ENCODE data around the gene AKR7A3.

The AKR7A3 gene

GRCh38 chr1:19317126-19317910 lies 28.7 kb upstream of the AKR7A3 start:
- H3K4me3 ChIP-seq (ENCODE audit: low read depth, low read length) = no peak overlapping the region
- H3K9me3 ChIP-seq (ENCODE audit: control insufficient read depth, insufficient read depth, low read length) = no peaks in the 10 kb centered on the region
- no peak overlapping the region for H3K9ac ChIP-seq (ENCODE audit: low read depth, low read length)
- 0 out of 2 replicates have a peak, but pooled peaks cover 3% of the 10 kb centered on the region for H3K27me3 ChIP-seq (ENCODE audit: control insufficient read depth, insufficient read depth, low read length)
- H3K36me3 ChIP-seq (ENCODE audit: control insufficient read depth, insufficient read depth, low read length) = peaks cover 28% of the 10 kb centered on the region
- H3K4me1 ChIP-seq (ENCODE audit: control insufficient read depth, insufficient read depth, low read length) = 0 out of 2 replicates have a peak, but pooled peaks cover 6% of the 10 kb centered on the region
- H3K27ac ChIP-seq (ENCODE audit: low read depth, low read length) = no peak overlapping the region

GRCh38 chr1:19315378-19316198 lies 27.0 kb upstream of the AKR7A3 start:
- no peaks in the 10 kb centered on the region for H3K9me3 ChIP-seq (ENCODE audit: control insufficient read depth, insufficient read depth, low read length)
- H3K27me3 ChIP-seq (ENCODE audit: control insufficient read depth, insufficient read depth, low read length) = peaks cover 9% of the 10 kb centered on the region
- 0 out of 2 replicates have a peak, but pooled peaks cover 6% of the 10 kb centered on the region for H3K4me1 ChIP-seq (ENCODE audit: control insufficient read depth, insufficient read depth, low read length)
- no peak overlapping the region for H3K27ac ChIP-seq (ENCODE audit: low read depth, low read length)
- H3K36me3 ChIP-seq (ENCODE audit: control insufficient read depth, insufficient read depth, low read length) = peaks cover 22% of the 10 kb centered on the region
- no peak overlapping the region for H3K4me3 ChIP-seq (ENCODE audit: low read depth, low read length)
- no peak overlapping the region for H3K9ac ChIP-seq (ENCODE audit: low read depth, low read length)

- Histone ChIP-seq H3K27ac (ENCODE audit: low read depth, low read length) (no peak overlapping the region), H3K36me3 (ENCODE audit: control insufficient read depth, insufficient read depth, low read length) (peaks cover 21% of the 10 kb centered on the region), H3K9ac (ENCODE audit: low read depth, low read length) (no peak overlapping the region), H3K4me3 (ENCODE audit: low read depth, low read length) (no peak overlapping the region), H3K9me3 (ENCODE audit: control insufficient read depth, insufficient read depth, low read length) (no peaks in the 10 kb centered on the region), H3K27me3 (ENCODE audit: control insufficient read depth, insufficient read depth, low read length) (peaks cover 9% of the 10 kb centered on the region), H3K4me1 (ENCODE audit: control insufficient read depth, insufficient read depth, low read length) (0 out of 2 replicates have a peak, but pooled peaks cover 6% of the 10 kb centered on the region)
These were observed 25.7 kb upstream of the AKR7A3 start for GRCh38 chr1:19313961-19314882.

GRCh38 chr1:19313636-19313959 lies 25.0 kb upstream of the AKR7A3 start:
- Histone ChIP-seq H3K4me3 (ENCODE audit: low read depth, low read length) (no peak overlapping the region), H3K4me1 (ENCODE audit: control insufficient read depth, insufficient read depth, low read length) (0 out of 2 replicates have a peak, but pooled peaks cover 6% of the 10 kb centered on the region), H3K36me3 (ENCODE audit: control insufficient read depth, insufficient read depth, low read length) (peaks cover 17% of the 10 kb centered on the region), H3K9me3 (ENCODE audit: control insufficient read depth, insufficient read depth, low read length) (no peaks in the 10 kb centered on the region), H3K27me3 (ENCODE audit: control insufficient read depth, insufficient read depth, low read length) (peaks cover 9% of the 10 kb centered on the region), H3K9ac (ENCODE audit: low read depth, low read length) (no peak overlapping the region), H3K27ac (ENCODE audit: low read depth, low read length) (no peak overlapping the region)

- H3K36me3 ChIP-seq (ENCODE audit: control insufficient read depth, insufficient read depth, low read length) = peaks cover 19% of the 10 kb centered on the region
- peak overlapping the region; percentile 57 for H3K27ac ChIP-seq (ENCODE audit: low read depth, low read length)
- peak overlapping the region; percentile 87 for H3K4me3 ChIP-seq (ENCODE audit: low read depth, low read length)
- peak overlapping the region; percentile 72 for H3K9ac ChIP-seq (ENCODE audit: low read depth, low read length)
- H3K27me3 ChIP-seq (ENCODE audit: control insufficient read depth, insufficient read depth, low read length) = peaks cover 9% of the 10 kb centered on the region
- H3K4me1 ChIP-seq (ENCODE audit: control insufficient read depth, insufficient read depth, low read length) = 0 out of 2 replicates have a peak, but pooled peaks cover 6% of the 10 kb centered on the region
- no peaks in the 10 kb centered on the region for H3K9me3 ChIP-seq (ENCODE audit: control insufficient read depth, insufficient read depth, low read length)
These were observed 24.4 kb upstream of the AKR7A3 start for GRCh38 chr1:19312782-19313635.

GRCh38 chr1:19311931-19312781 lies 23.6 kb upstream of the AKR7A3 start, which contains the start of the genes AKR7A2 and SLC66A1:
TSS of gene AKR7A2 (minus strand) at chr1:19312144. CDS start at chr1:19312124, 20 bp downstream.
TSS of gene SLC66A1 (plus strand) at chr1:19312326. CDS start at chr1:19317678, 5,352 bp downstream.
- 0 out of 2 replicates have a peak, but pooled peaks cover 6% of the 10 kb centered on the region for H3K4me1 ChIP-seq (ENCODE audit: control insufficient read depth, insufficient read depth, low read length)
- H3K27ac ChIP-seq (ENCODE audit: low read depth, low read length) = peak within 1 kb of the TSS; percentile 57
- peak within 1 kb of the TSS; percentile 87 for H3K4me3 ChIP-seq (ENCODE audit: low read depth, low read length)

GRCh38 chr1:19311503-19311930 lies 22.9 kb upstream of the AKR7A3 start:
- no peak overlapping the region for H3K27ac ChIP-seq (ENCODE audit: low read depth, low read length)
- H3K36me3 ChIP-seq (ENCODE audit: control insufficient read depth, insufficient read depth, low read length) = peaks cover 29% of the 10 kb centered on the region
- peaks cover 9% of the 10 kb centered on the region for H3K27me3 ChIP-seq (ENCODE audit: control insufficient read depth, insufficient read depth, low read length)
- H3K9me3 ChIP-seq (ENCODE audit: control insufficient read depth, insufficient read depth, low read length) = no peaks in the 10 kb centered on the region
- 0 out of 2 replicates have a peak, but pooled peaks cover 6% of the 10 kb centered on the region for H3K4me1 ChIP-seq (ENCODE audit: control insufficient read depth, insufficient read depth, low read length)
- peak overlapping the region; percentile 73; the same call in 1 of the 2 replicates for H3K9ac ChIP-seq (ENCODE audit: low read depth, low read length)
- H3K4me3 ChIP-seq (ENCODE audit: low read depth, low read length) = peak overlapping the region; percentile 87

More at GRCh38 chr1:19311931-19312781, 23.6 kb upstream of the AKR7A3 start, which contains the start of the genes AKR7A2 and SLC66A1:
- H3K36me3 ChIP-seq (ENCODE audit: control insufficient read depth, insufficient read depth, low read length) = peaks cover 24% of the 10 kb centered on the region
- H3K9ac ChIP-seq (ENCODE audit: low read depth, low read length) = peak within 1 kb of the TSS; percentile 73
- no peaks in the 10 kb centered on the region for H3K9me3 ChIP-seq (ENCODE audit: control insufficient read depth, insufficient read depth, low read length)
- H3K27me3 ChIP-seq (ENCODE audit: control insufficient read depth, insufficient read depth, low read length) = peaks cover 9% of the 10 kb centered on the region

GRCh38 chr1:19310720-19311502 lies 22.3 kb upstream of the AKR7A3 start:
- Histone ChIP-seq H3K9me3 (ENCODE audit: control insufficient read depth, insufficient read depth, low read length) (no peaks in the 10 kb centered on the region), H3K36me3 (ENCODE audit: control insufficient read depth, insufficient read depth, low read length) (peaks cover 32% of the 10 kb centered on the region), H3K4me1 (ENCODE audit: control insufficient read depth, insufficient read depth, low read length) (0 out of 2 replicates have a peak, but pooled peaks cover 6% of the 10 kb centered on the region), H3K9ac (ENCODE audit: low read depth, low read length) (no peak overlapping the region), H3K27ac (ENCODE audit: low read depth, low read length) (no peak overlapping the region), H3K27me3 (ENCODE audit: control insufficient read depth, insufficient read depth, low read length) (peaks cover 9% of the 10 kb centered on the region), H3K4me3 (ENCODE audit: low read depth, low read length) (peak overlapping the region; percentile 87)
